Astrocyte (in vitro differentiated cells and primary cell): ENCODE measurements around the gene AVEN. TPM values are rescaled to one million over a fixed set of nuclear protein-coding genes. Genes with fewer than 3 reads are reported as not detected.

Experiments
- DNase-seq: peaks from one replicate; pipeline ENCODE4 v3.0.0-alpha.2; 2010; ENCODE audit warnings: low read depth
- FAIRE-seq: peaks from 2 replicates; lab custom pipeline; 2011; peaks lifted over from hg19 to GRCh38; lab: Jason Lieb, UNC
- H2AFZ ChIP-seq: 2 replicates; pipeline ENCODE4 v1.6.0; 2012; ENCODE audit warnings: low read depth, low read length, inconsistent platforms
- H3K27ac ChIP-seq: 2 replicates; pipeline ENCODE4 v1.5.1; 2011; ENCODE audit warnings: low read depth, low read length, inconsistent platforms
- H3K27me3 ChIP-seq: 2 replicates; pipeline ENCODE4 v1.6.0; 2011; ENCODE audit warnings: low read length, inconsistent platforms; ENCODE audit not compliant: insufficient read depth
- H3K36me3 ChIP-seq: 2 replicates; pipeline ENCODE4 v1.5.1; 2011; ENCODE audit warnings: low read length, inconsistent platforms; ENCODE audit not compliant: insufficient read depth
- H3K4me1 ChIP-seq: 2 replicates; pipeline ENCODE4 v1.5.1; 2011; ENCODE audit warnings: low read length, inconsistent platforms; ENCODE audit not compliant: insufficient read depth
- H3K4me2 ChIP-seq: 2 replicates; pipeline ENCODE4 v1.6.0; 2012; ENCODE audit warnings: low read length, inconsistent platforms
- H3K4me3 ChIP-seq: 2 replicates; pipeline ENCODE4 v1.5.1; 2011; ENCODE audit warnings: low read depth, mild to moderate bottlenecking, low read length, inconsistent platforms; ENCODE audit not compliant: insufficient read depth
- H3K79me2 ChIP-seq: 2 replicates; pipeline ENCODE4 v1.6.0; 2012; ENCODE audit warnings: mild to moderate bottlenecking, low read length, inconsistent platforms; ENCODE audit not compliant: insufficient read depth
- H3K9ac ChIP-seq: 2 replicates; pipeline ENCODE4 v1.6.0; 2012; ENCODE audit warnings: mild to moderate bottlenecking, low read length, inconsistent platforms
- H3K9me3 ChIP-seq: 2 replicates; pipeline ENCODE4 v1.5.1; 2012; ENCODE audit warnings: low read depth, mild to moderate bottlenecking, low read length, inconsistent platforms; ENCODE audit not compliant: insufficient read depth
- H4K20me1 ChIP-seq: 2 replicates; pipeline ENCODE4 v1.6.0; 2012; ENCODE audit warnings: low read length, inconsistent platforms; ENCODE audit not compliant: insufficient read depth
- H3K27ac Mint-ChIP-seq: one replicate; pipeline ENCODE4 v1.8.0; 2021; ENCODE audit warnings: mild to moderate bottlenecking, mixed read lengths; ENCODE audit not compliant: unreplicated experiment
- H3K27me3 Mint-ChIP-seq: one replicate; pipeline ENCODE4 v1.8.0; 2021; ENCODE audit warnings: low read depth, mixed read lengths; ENCODE audit not compliant: unreplicated experiment
- H3K36me3 Mint-ChIP-seq: one replicate; pipeline ENCODE4 v1.8.0; 2021; ENCODE audit warnings: low read depth, mixed read lengths; ENCODE audit not compliant: unreplicated experiment
- H3K4me1 Mint-ChIP-seq: one replicate; pipeline ENCODE4 v1.8.0; 2021; ENCODE audit warnings: low read depth, mixed read lengths; ENCODE audit not compliant: unreplicated experiment
- H3K4me3 Mint-ChIP-seq: one replicate; pipeline ENCODE4 v1.8.0; 2021; ENCODE audit warnings: mild to moderate bottlenecking, moderate library complexity, mixed read lengths; ENCODE audit not compliant: unreplicated experiment
- H3K9me3 Mint-ChIP-seq: one replicate; pipeline ENCODE4 v1.8.0; 2021; ENCODE audit warnings: mild to moderate bottlenecking, mixed read lengths; ENCODE audit not compliant: unreplicated experiment
- EZH2 ChIP-seq: IDR thresholded peaks from 2 replicates; pipeline ENCODE4 v1.6.1; 2012; ENCODE audit warnings: mild to moderate bottlenecking, low read length, inconsistent platforms; ENCODE audit not compliant: insufficient read depth
- total RNA-seq: library from RNA; stranded (reverse); gene quantifications from 2 replicates; pipeline ENCODE4 v1.2.1, GENCODE V29; 2021
- TF ChIP-seq, protein P1 (sequence below): IDR thresholded peaks from 2 replicates; pipeline ENCODE4 v1.5.1; 2011; ENCODE audit warnings: low read depth, mild to moderate bottlenecking, inconsistent platforms, low read length, moderate library complexity; ENCODE audit not compliant: insufficient read depth

The AVEN gene
- total RNA-seq, 1 donor from 2014 or later, result 34.1 TPM

- Histone ChIP-seq H3K79me2 (no peaks in the 10 kb centered on the region), H3K9ac (no peak overlapping the region), H3K9me3 (no peaks in the 10 kb centered on the region), H3K36me3 (no peaks in the 10 kb centered on the region), H2AFZ (no peak overlapping the region), H3K27ac (no peak overlapping the region), H3K4me1 (no peaks in the 10 kb centered on the region), H3K27me3 (no peaks in the 10 kb centered on the region), H3K4me3 (no peak overlapping the region), H3K4me2 (no peak overlapping the region), H4K20me1 (no peaks in the 10 kb centered on the region)
- TF ChIP-seq, protein P1, sequence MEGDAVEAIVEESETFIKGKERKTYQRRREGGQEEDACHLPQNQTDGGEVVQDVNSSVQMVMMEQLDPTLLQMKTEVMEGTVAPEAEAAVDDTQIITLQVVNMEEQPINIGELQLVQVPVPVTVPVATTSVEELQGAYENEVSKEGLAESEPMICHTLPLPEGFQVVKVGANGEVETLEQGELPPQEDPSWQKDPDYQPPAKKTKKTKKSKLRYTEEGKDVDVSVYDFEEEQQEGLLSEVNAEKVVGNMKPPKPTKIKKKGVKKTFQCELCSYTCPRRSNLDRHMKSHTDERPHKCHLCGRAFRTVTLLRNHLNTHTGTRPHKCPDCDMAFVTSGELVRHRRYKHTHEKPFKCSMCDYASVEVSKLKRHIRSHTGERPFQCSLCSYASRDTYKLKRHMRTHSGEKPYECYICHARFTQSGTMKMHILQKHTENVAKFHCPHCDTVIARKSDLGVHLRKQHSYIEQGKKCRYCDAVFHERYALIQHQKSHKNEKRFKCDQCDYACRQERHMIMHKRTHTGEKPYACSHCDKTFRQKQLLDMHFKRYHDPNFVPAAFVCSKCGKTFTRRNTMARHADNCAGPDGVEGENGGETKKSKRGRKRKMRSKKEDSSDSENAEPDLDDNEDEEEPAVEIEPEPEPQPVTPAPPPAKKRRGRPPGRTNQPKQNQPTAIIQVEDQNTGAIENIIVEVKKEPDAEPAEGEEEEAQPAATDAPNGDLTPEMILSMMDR, result no peak
- no peak for TF ChIP-seq EZH2
- Mint-ChIP-seq H3K4me3 (no peak overlapping the region), H3K9me3 (peaks cover 18% of the 10 kb centered on the region), H3K27ac (no peak overlapping the region), H3K4me1 (peaks cover 2% of the 10 kb centered on the region), H3K27me3 (peaks cover 7% of the 10 kb centered on the region), H3K36me3 (peaks cover 4% of the 10 kb centered on the region)
- no peak for FAIRE-seq
- no peak for DNase-seq
These were observed 198.4 kb downstream of the AVEN start for GRCh38 chr15:33840615-33841014.

DNA sequence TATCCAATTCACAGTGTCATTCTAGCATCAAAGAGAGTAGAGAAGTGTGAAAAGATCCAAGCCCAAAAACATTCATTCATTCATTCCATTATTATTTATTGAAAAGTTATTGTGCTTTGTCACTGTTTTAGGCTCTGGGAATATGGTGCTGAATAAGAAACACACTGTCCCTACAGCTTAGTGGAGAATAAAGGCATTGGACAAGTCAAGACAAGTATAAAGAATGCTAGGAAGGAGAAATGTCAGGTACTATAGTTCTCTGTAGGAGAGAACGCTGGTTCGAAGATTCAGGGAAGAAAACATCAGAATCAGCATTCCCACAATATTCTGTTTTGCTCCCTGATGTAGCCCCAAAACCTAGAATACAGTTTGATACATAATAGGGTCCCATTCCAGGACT is 199.5 kb downstream of the AVEN start:
- no peak overlapping the region for H3K4me2 ChIP-seq

DNA sequence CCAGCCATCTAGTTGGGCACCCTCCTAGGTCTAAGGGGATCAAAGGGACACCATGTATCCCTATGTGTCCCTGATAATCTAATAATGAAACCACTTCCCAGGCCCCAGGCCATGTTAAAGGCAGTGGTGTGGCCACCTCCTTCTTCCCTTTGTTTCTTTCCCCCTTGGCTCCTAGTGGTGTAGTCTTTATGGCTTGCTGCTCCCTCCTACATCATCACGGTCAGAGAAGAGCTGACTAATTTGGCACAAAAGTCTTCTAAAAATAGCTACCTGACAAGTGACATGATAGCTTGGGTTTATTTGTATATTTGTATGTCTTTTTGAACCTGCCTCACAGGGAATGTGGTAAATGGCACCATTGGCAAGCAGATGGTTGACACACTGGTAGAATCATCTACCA is 201.7 kb downstream of the AVEN start:
- Mint-ChIP-seq H3K4me1 (peaks cover 7% of the 10 kb centered on the region), H3K4me3 (no peak overlapping the region), H3K36me3 (peaks cover 4% of the 10 kb centered on the region), H3K27me3 (peaks cover 7% of the 10 kb centered on the region), H3K27ac (no peak overlapping the region), H3K9me3 (peaks cover 15% of the 10 kb centered on the region)
- FAIRE-seq, result no peak
- Histone ChIP-seq H4K20me1 (no peaks in the 10 kb centered on the region), H2AFZ (no peak overlapping the region), H3K9ac (no peak overlapping the region), H3K4me2 (no peak overlapping the region), H3K9me3 (no peaks in the 10 kb centered on the region), H3K4me3 (no peak overlapping the region), H3K27me3 (no peaks in the 10 kb centered on the region), H3K4me1 (no peaks in the 10 kb centered on the region), H3K79me2 (no peaks in the 10 kb centered on the region), H3K36me3 (no peaks in the 10 kb centered on the region), H3K27ac (no peak overlapping the region)
- no peak for TF ChIP-seq EZH2
- TF ChIP-seq, protein P1, result no peak
- DNase-seq, result no peak

More for the DNA sequence above, 199.5 kb downstream of the AVEN start:
- Mint-ChIP-seq H3K9me3 (peaks cover 16% of the 10 kb centered on the region), H3K27ac (no peak overlapping the region), H3K36me3 (peaks cover 4% of the 10 kb centered on the region), H3K27me3 (peaks cover 7% of the 10 kb centered on the region), H3K4me1 (peaks cover 7% of the 10 kb centered on the region), H3K4me3 (no peak overlapping the region)
- DNase-seq (no peak), FAIRE-seq (no peak)
- Histone ChIP-seq H3K4me3 (no peak overlapping the region), H3K9ac (no peak overlapping the region), H3K27me3 (no peaks in the 10 kb centered on the region), H3K79me2 (no peaks in the 10 kb centered on the region), H3K9me3 (no peaks in the 10 kb centered on the region), H2AFZ (no peak overlapping the region), H3K36me3 (no peaks in the 10 kb centered on the region), H4K20me1 (no peaks in the 10 kb centered on the region), H3K4me1 (no peaks in the 10 kb centered on the region), H3K27ac (no peak overlapping the region)
- no peak for TF ChIP-seq EZH2
- TF ChIP-seq, protein P1, result no peak
